ENCODE measurements around the gene NRN1.

DNA sequence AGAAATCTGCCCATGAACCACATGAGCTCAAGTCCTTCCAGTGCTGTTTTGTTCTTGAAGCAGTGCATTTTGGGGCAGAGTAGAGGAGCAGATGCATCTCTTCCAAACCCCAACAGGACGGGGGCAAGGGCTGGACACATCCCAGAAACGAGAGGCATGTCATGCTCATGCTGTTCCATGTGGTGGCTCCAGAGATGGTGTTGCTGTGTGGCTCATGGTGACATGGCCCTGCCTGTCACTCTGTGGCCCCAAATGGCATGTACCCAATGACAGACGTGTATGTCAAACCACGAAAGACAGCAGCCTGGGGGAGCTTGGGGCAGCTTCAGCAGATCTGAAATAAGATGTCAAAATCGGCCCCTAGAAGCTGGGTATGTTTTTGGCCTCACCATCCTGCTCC, 46.3 kb downstream of the NRN1 start:
- TF ChIP-seq CTCF (conservative IDR thresholded peaks at IDR 0.05 in 1 of 2, IDR thresholded peaks at IDR 0.05 in 1 of 2; ENCODE audit: low read depth in 1 of 2, low read length in 2 of 2) = no peak
- no peak for TF ChIP-seq EZH2 (IDR thresholded peaks at IDR 0.05; ENCODE audit: low read length, missing control alignments)
